ENCODE results near the gene FRAT1.

DNA sequence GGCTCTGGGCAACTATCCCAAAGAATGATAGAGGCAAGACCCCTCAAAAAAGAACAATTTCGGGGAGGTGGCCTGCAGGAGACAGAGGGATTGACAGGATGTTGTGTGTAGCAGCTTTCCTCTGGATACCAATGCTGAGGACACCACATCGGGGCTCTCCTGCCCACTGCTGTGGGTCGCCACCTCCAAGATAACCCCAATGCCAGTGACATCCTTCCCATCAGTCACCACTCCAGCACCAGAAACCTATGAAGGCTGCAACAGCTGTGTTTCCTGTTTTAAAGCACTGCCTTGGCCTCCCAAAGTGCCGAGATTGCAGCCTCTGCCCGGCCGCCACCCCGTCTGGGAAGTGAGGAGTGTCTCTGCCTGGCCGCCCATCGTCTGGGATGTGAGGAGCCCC, 44.2 kb upstream of the FRAT1 start:
- no peak for TF ChIP-seq CTCF (IDR thresholded peaks at IDR 0.05; ENCODE audit: insufficient read depth, low read depth, low read length)
- TF ChIP-seq EZH2 (IDR thresholded peaks at IDR 0.05; ENCODE audit: insufficient read depth, low read length) = no peak
